GM12878 (cell line): Measurements from ENCODE around the gene CYTL1.

Source experiments
- CEBPB ChIP-seq, 2 experiments: fragments of 150-350 bp in 1 of 2; IDR thresholded peaks; 2 replicates each; pipeline ENCODE4 v1.6.1; 2012 to 2014; ENCODE audit warnings: low read depth in 2 of 2, low read length in 2 of 2, borderline replicate concordance in 1 of 2, inconsistent platforms in 1 of 2
- CTCF ChIP-seq, 3 experiments: IDR thresholded peaks in 2 of 3; conservative IDR thresholded peaks in 1 of 3; 2 replicates each; pipeline ENCODE4 v1.5.1; 2011; ENCODE audit warnings: low read depth in 3 of 3, low read length in 3 of 3, mild to moderate bottlenecking in 3 of 3, control low read depth in 2 of 3, moderate library complexity in 2 of 3, inconsistent platforms in 1 of 3, mixed read lengths in 1 of 3; ENCODE audit not compliant: control insufficient read depth in 2 of 3, insufficient read depth in 1 of 3; ENCODE audit errors: extremely low read depth in 1 of 3
- ELK1 ChIP-seq: IDR thresholded peaks from 2 replicates; pipeline ENCODE4 v1.6.1; 2012; ENCODE audit warnings: low read depth, low read length, improper control_type of control experiment
- HDAC6 ChIP-seq: fragments of 200-600 bp; sonication (generic); IDR thresholded peaks from one replicate; pipeline ENCODE4 v1.8.0; 2017; ENCODE audit warnings: antibody characterized with exemption; ENCODE audit not compliant: unreplicated experiment
- KDM1A ChIP-seq: fragments of 200-600 bp; sonication (generic); IDR thresholded peaks from 2 replicates; pipeline ENCODE4 v1.6.1; 2016; ENCODE audit warnings: borderline replicate concordance
- NFYA ChIP-seq: IDR thresholded peaks from 2 replicates; pipeline ENCODE4 v1.6.1; 2011; ENCODE audit warnings: low read depth, mild to moderate bottlenecking, low read length, improper control_type of control experiment, borderline replicate concordance
- POLR2A ChIP-seq: IDR thresholded peaks from 2 replicates; pipeline ENCODE4 v1.6.1; 2011; ENCODE audit warnings: low read depth, mild to moderate bottlenecking, low read length
- POLR2AphosphoS2 ChIP-seq: IDR thresholded peaks from 2 replicates; pipeline ENCODE4 v1.6.1; 2011; ENCODE audit warnings: low read depth, mild to moderate bottlenecking, low read length, improper control_type of control experiment, moderate library complexity
- POLR2AphosphoS5 ChIP-seq: IDR thresholded peaks from 2 replicates; pipeline ENCODE4 v1.6.1; 2011; ENCODE audit warnings: mild to moderate bottlenecking, low read length, inconsistent platforms
- RUNX3 ChIP-seq: IDR thresholded peaks from 2 replicates; pipeline ENCODE4 v1.6.1; 2012; ENCODE audit warnings: low read length, inconsistent platforms
- SIX5 ChIP-seq: IDR thresholded peaks from 2 replicates; pipeline ENCODE4 v1.6.1; 2011; ENCODE audit warnings: mild to moderate bottlenecking, low read depth, low read length, moderate library complexity; ENCODE audit not compliant: severe bottlenecking
- TCF7 ChIP-seq: IDR thresholded peaks from 2 replicates; pipeline ENCODE4 v1.6.1; 2014; ENCODE audit warnings: antibody characterized with exemption, borderline replicate concordance
- ZNF217 ChIP-seq: fragments of 450-650 bp; IDR thresholded peaks from 2 replicates; pipeline ENCODE4 v1.6.1; 2017; ENCODE audit warnings: antibody characterized with exemption, mild to moderate bottlenecking
- ZSCAN29 ChIP-seq: fragments of 450-650 bp; IDR thresholded peaks from 2 replicates; pipeline ENCODE4 v1.6.1; 2017; ENCODE audit warnings: mild to moderate bottlenecking, moderate library complexity

DNA sequence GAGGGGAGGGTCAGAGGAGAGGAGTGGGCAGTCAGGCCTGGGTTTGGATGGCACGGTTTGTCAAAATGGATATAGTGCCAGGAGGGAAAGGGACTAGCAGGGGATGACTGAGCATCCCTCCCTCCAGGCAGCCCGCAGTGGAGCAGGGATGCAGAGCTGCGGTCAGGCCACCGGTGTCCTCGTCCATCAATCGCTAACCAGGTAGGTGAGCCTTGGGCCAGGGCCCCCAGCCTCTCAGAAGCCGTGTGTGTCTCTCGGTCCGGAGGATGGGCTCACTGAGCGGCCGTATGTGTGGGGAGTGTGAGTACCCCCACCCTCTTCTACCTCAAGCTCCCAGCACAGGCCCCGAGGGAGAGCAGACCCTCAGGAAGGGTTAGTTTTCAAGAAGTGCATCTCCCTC lies 538 bp upstream of the CYTL1 start:
- TF ChIP-seq POLR2A = no peak
- no peak for TF ChIP-seq ZNF217
- TF ChIP-seq CTCF (IDR thresholded peaks at IDR 0.05 in 2 of 3, conservative IDR thresholded peaks at IDR 0.05 in 1 of 3; ENCODE audit: control insufficient read depth in 2 of 3, extremely low read depth in 1 of 3, insufficient read depth in 1 of 3, low read depth in 3 of 3, low read length in 3 of 3) = no peak
- no peak for TF ChIP-seq POLR2AphosphoS5
- no peak for TF ChIP-seq ELK1
- TF ChIP-seq ZSCAN29 = no peak
- TF ChIP-seq KDM1A = no peak
- TF ChIP-seq RUNX3 = no peak
- no peak for TF ChIP-seq SIX5
- no peak for TF ChIP-seq CEBPB (IDR thresholded peaks at IDR 0.05; ENCODE audit: borderline replicate concordance in 1 of 2, low read depth in 2 of 2, low read length in 2 of 2)
- no peak for TF ChIP-seq POLR2AphosphoS2
- TF ChIP-seq HDAC6 = no peak
- TF ChIP-seq TCF7 = no peak
- no peak for TF ChIP-seq NFYA
